Astrocyte (in vitro differentiated cells and primary cell): ENCODE measurements around the gene DLG1. TPM values are rescaled to one million over a fixed set of nuclear protein-coding genes. Genes with fewer than 3 reads are reported as not detected.
A peak's percentile ranks its signal among the peaks of the same experiment; 100 is the strongest.

Experiments
- DNase-seq: peaks from one replicate; pipeline ENCODE4 v3.0.0-alpha.2; 2010; ENCODE audit warnings: low read depth
- FAIRE-seq: peaks from 2 replicates; lab custom pipeline; 2011; peaks lifted over from hg19 to GRCh38; lab: Jason Lieb, UNC
- H2AFZ ChIP-seq: 2 replicates; pipeline ENCODE4 v1.6.0; 2012; ENCODE audit warnings: low read depth, low read length, inconsistent platforms
- H3K27ac ChIP-seq: 2 replicates; pipeline ENCODE4 v1.5.1; 2011; ENCODE audit warnings: low read depth, low read length, inconsistent platforms
- H3K27me3 ChIP-seq: 2 replicates; pipeline ENCODE4 v1.6.0; 2011; ENCODE audit warnings: low read length, inconsistent platforms; ENCODE audit not compliant: insufficient read depth
- H3K36me3 ChIP-seq: 2 replicates; pipeline ENCODE4 v1.5.1; 2011; ENCODE audit warnings: low read length, inconsistent platforms; ENCODE audit not compliant: insufficient read depth
- H3K4me1 ChIP-seq: 2 replicates; pipeline ENCODE4 v1.5.1; 2011; ENCODE audit warnings: low read length, inconsistent platforms; ENCODE audit not compliant: insufficient read depth
- H3K4me2 ChIP-seq: 2 replicates; pipeline ENCODE4 v1.6.0; 2012; ENCODE audit warnings: low read length, inconsistent platforms
- H3K4me3 ChIP-seq: 2 replicates; pipeline ENCODE4 v1.5.1; 2011; ENCODE audit warnings: low read depth, mild to moderate bottlenecking, low read length, inconsistent platforms; ENCODE audit not compliant: insufficient read depth
- H3K79me2 ChIP-seq: 2 replicates; pipeline ENCODE4 v1.6.0; 2012; ENCODE audit warnings: mild to moderate bottlenecking, low read length, inconsistent platforms; ENCODE audit not compliant: insufficient read depth
- H3K9ac ChIP-seq: 2 replicates; pipeline ENCODE4 v1.6.0; 2012; ENCODE audit warnings: mild to moderate bottlenecking, low read length, inconsistent platforms
- H3K9me3 ChIP-seq: 2 replicates; pipeline ENCODE4 v1.5.1; 2012; ENCODE audit warnings: low read depth, mild to moderate bottlenecking, low read length, inconsistent platforms; ENCODE audit not compliant: insufficient read depth
- H4K20me1 ChIP-seq: 2 replicates; pipeline ENCODE4 v1.6.0; 2012; ENCODE audit warnings: low read length, inconsistent platforms; ENCODE audit not compliant: insufficient read depth
- H3K27ac Mint-ChIP-seq: one replicate; pipeline ENCODE4 v1.8.0; 2021; ENCODE audit warnings: mild to moderate bottlenecking, mixed read lengths; ENCODE audit not compliant: unreplicated experiment
- H3K27me3 Mint-ChIP-seq: one replicate; pipeline ENCODE4 v1.8.0; 2021; ENCODE audit warnings: low read depth, mixed read lengths; ENCODE audit not compliant: unreplicated experiment
- H3K36me3 Mint-ChIP-seq: one replicate; pipeline ENCODE4 v1.8.0; 2021; ENCODE audit warnings: low read depth, mixed read lengths; ENCODE audit not compliant: unreplicated experiment
- H3K4me1 Mint-ChIP-seq: one replicate; pipeline ENCODE4 v1.8.0; 2021; ENCODE audit warnings: low read depth, mixed read lengths; ENCODE audit not compliant: unreplicated experiment
- H3K4me3 Mint-ChIP-seq: one replicate; pipeline ENCODE4 v1.8.0; 2021; ENCODE audit warnings: mild to moderate bottlenecking, moderate library complexity, mixed read lengths; ENCODE audit not compliant: unreplicated experiment
- H3K9me3 Mint-ChIP-seq: one replicate; pipeline ENCODE4 v1.8.0; 2021; ENCODE audit warnings: mild to moderate bottlenecking, mixed read lengths; ENCODE audit not compliant: unreplicated experiment
- CTCF ChIP-seq: IDR thresholded peaks from 2 replicates; pipeline ENCODE4 v1.5.1; 2011; ENCODE audit warnings: low read depth, mild to moderate bottlenecking, inconsistent platforms, low read length, moderate library complexity; ENCODE audit not compliant: insufficient read depth
- EZH2 ChIP-seq: IDR thresholded peaks from 2 replicates; pipeline ENCODE4 v1.6.1; 2012; ENCODE audit warnings: mild to moderate bottlenecking, low read length, inconsistent platforms; ENCODE audit not compliant: insufficient read depth
- total RNA-seq: library from RNA; stranded (reverse); gene quantifications from 2 replicates; pipeline ENCODE4 v1.2.1, GENCODE V29; 2021

The DLG1 gene
- total RNA-seq, 1 donor from 2014 or later, result 210 TPM

GRCh38 chr3:197000211-197000610 lies 298.2 kb downstream of the DLG1 start:
- Histone ChIP-seq H3K9ac (no peak overlapping the region), H3K79me2 (no peaks in the 10 kb centered on the region), H4K20me1 (no peaks in the 10 kb centered on the region), H3K4me1 (peaks cover 5% of the 10 kb centered on the region), H3K4me3 (no peak overlapping the region), H3K27ac (no peak overlapping the region), H3K36me3 (no peaks in the 10 kb centered on the region), H3K27me3 (no peaks in the 10 kb centered on the region), H3K9me3 (no peaks in the 10 kb centered on the region), H2AFZ (peak overlapping the region; percentile 34), H3K4me2 (no peak overlapping the region)
- Mint-ChIP-seq H3K27me3 (peaks cover 19% of the 10 kb centered on the region), H3K27ac (no peak overlapping the region), H3K4me3 (no peak overlapping the region), H3K36me3 (peaks cover 4% of the 10 kb centered on the region), H3K9me3 (peaks cover 2% of the 10 kb centered on the region), H3K4me1 (peaks cover 2% of the 10 kb centered on the region)
- TF ChIP-seq EZH2, result no peak
- TF ChIP-seq CTCF, result no peak
- no peak for FAIRE-seq
- no peak for DNase-seq

GRCh38 chr3:196998966-196999760 lies 299.2 kb downstream of the DLG1 start:
- no peaks in the 10 kb centered on the region for H3K79me2 ChIP-seq
- no peak overlapping the region for H3K4me3 ChIP-seq
- H3K27ac Mint-ChIP-seq, result no peak overlapping the region
- H3K27me3 Mint-ChIP-seq, result peaks cover 10% of the 10 kb centered on the region
- no peak overlapping the region for H3K4me3 Mint-ChIP-seq
- no peak for DNase-seq
- H2AFZ ChIP-seq, result no peak overlapping the region
- TF ChIP-seq CTCF (no peak), EZH2 (no peak)
- H4K20me1 ChIP-seq, result no peaks in the 10 kb centered on the region
- FAIRE-seq, result no peak
- H3K4me1 Mint-ChIP-seq, result no peaks in the 10 kb centered on the region
- H3K27ac ChIP-seq, result no peak overlapping the region
- no peaks in the 10 kb centered on the region for H3K36me3 ChIP-seq
- H3K36me3 Mint-ChIP-seq, result peaks cover 2% of the 10 kb centered on the region
- H3K9me3 ChIP-seq, result peaks cover 2% of the 10 kb centered on the region
- H3K27me3 ChIP-seq, result no peaks in the 10 kb centered on the region
- H3K9me3 Mint-ChIP-seq, result no peaks in the 10 kb centered on the region
- H3K4me1 ChIP-seq, result peaks cover 5% of the 10 kb centered on the region
- no peak overlapping the region for H3K4me2 ChIP-seq
- H3K9ac ChIP-seq, result no peak overlapping the region

DNA sequence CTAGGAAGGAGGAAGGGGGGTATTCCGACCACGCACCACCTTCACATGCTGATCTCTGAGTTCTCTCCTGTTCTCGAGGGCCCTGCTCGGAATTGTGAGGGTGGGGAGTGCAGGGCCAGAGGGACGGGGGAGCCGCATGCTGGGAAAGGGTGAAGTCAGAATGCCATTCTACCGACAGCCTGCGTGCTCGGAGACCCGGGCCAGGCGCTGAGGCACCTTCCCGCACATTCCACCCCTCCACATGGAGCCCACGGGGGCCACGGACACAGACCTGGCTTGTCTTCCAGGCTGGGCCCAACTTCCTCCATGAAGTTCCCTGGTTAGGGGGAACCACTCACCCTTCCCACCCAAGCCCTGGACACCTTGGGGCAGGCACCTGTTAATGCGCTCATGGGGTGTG lies 301.1 kb downstream of the DLG1 start:
- no peak overlapping the region for H3K4me3 Mint-ChIP-seq

More for the DNA sequence above, 301.1 kb downstream of the DLG1 start:
- Mint-ChIP-seq H3K27ac (no peak overlapping the region), H3K27me3 (peaks cover 8% of the 10 kb centered on the region), H3K9me3 (no peaks in the 10 kb centered on the region), H3K4me1 (no peaks in the 10 kb centered on the region), H3K36me3 (peaks cover 2% of the 10 kb centered on the region)
- no peak for FAIRE-seq
- Histone ChIP-seq H3K9me3 (peaks cover 2% of the 10 kb centered on the region), H2AFZ (no peak overlapping the region), H3K9ac (no peak overlapping the region), H3K27ac (no peak overlapping the region), H4K20me1 (no peaks in the 10 kb centered on the region), H3K4me1 (no peaks in the 10 kb centered on the region), H3K27me3 (no peaks in the 10 kb centered on the region), H3K4me2 (no peak overlapping the region), H3K4me3 (no peak overlapping the region), H3K36me3 (no peaks in the 10 kb centered on the region), H3K79me2 (no peaks in the 10 kb centered on the region)
- TF ChIP-seq CTCF (no peak), EZH2 (no peak)
- no peak for DNase-seq
